Measurements from ENCODE around the gene AMZ2.
A peak's percentile ranks its signal among the peaks of the same experiment; 100 is the strongest.
"Not testable (repeated sequence)": the region's sequence is repeated elsewhere in the genome, so short reads cannot be mapped to it uniquely, and the experiment has no call there.

The AMZ2 gene

GRCh38 chr17:68255731-68256538, 8.1 kb downstream of the AMZ2 start:
- no peaks in the 10 kb centered on the region for H3K9me3 Mint-ChIP-seq
- no peaks in the 10 kb centered on the region for H3K27me3 Mint-ChIP-seq
- H3K4me1 Mint-ChIP-seq (ENCODE audit: low read depth) = peaks cover 94% of the 10 kb centered on the region
- H3K27ac Mint-ChIP-seq = peak overlapping the region; percentile 17
- H3K36me3 Mint-ChIP-seq (ENCODE audit: low read depth) = peaks cover 65% of the 10 kb centered on the region
- H3K4me3 Mint-ChIP-seq = peak overlapping the region; percentile 14

GRCh38 chr17:68256701-68257100, 8.9 kb downstream of the AMZ2 start:
- not testable (repeated sequence) for H3K27me3 Mint-ChIP-seq, H3K4me3 Mint-ChIP-seq, H3K9me3 Mint-ChIP-seq
- H3K27ac Mint-ChIP-seq = peak overlapping the region; percentile 81
- H3K36me3 Mint-ChIP-seq (ENCODE audit: low read depth) = peaks cover 57% of the 10 kb centered on the region
- peaks cover 89% of the 10 kb centered on the region for H3K4me1 Mint-ChIP-seq (ENCODE audit: low read depth)

- peaks cover 85% of the 10 kb centered on the region for H3K4me1 Mint-ChIP-seq (ENCODE audit: low read depth)
- peaks cover 45% of the 10 kb centered on the region for H3K36me3 Mint-ChIP-seq (ENCODE audit: low read depth)
- peak overlapping the region; percentile 81 for H3K27ac Mint-ChIP-seq
- no peaks in the 10 kb centered on the region for H3K27me3 Mint-ChIP-seq
- H3K4me3 Mint-ChIP-seq = peak overlapping the region; percentile 44
- H3K9me3 Mint-ChIP-seq = no peaks in the 10 kb centered on the region
These were observed 10.1 kb downstream of the AMZ2 start for GRCh38 chr17:68257934-68258333.

- H3K9me3 Mint-ChIP-seq, H3K27me3 Mint-ChIP-seq: not testable (repeated sequence)
- Mint-ChIP-seq H3K27ac (peak overlapping the region; percentile 92), H3K36me3 (ENCODE audit: low read depth) (peaks cover 35% of the 10 kb centered on the region), H3K4me3 (peak overlapping the region; percentile 80), H3K4me1 (ENCODE audit: low read depth) (peaks cover 77% of the 10 kb centered on the region)
These were observed 11.2 kb downstream of the AMZ2 start for GRCh38 chr17:68258890-68259647.

GRCh38 chr17:68259648-68259951, 11.8 kb downstream of the AMZ2 start:
- Mint-ChIP-seq H3K36me3 (ENCODE audit: low read depth) (peaks cover 30% of the 10 kb centered on the region), H3K27ac (peak overlapping the region; percentile 92), H3K4me3 (peak overlapping the region; percentile 80)

GRCh38 chr17:68260051-68260762, 12.4 kb downstream of the AMZ2 start:
- H3K36me3 Mint-ChIP-seq (ENCODE audit: low read depth) = peaks cover 26% of the 10 kb centered on the region
- no peaks in the 10 kb centered on the region for H3K9me3 Mint-ChIP-seq
- H3K27ac Mint-ChIP-seq = peak overlapping the region; percentile 92
- peaks cover 66% of the 10 kb centered on the region for H3K4me1 Mint-ChIP-seq (ENCODE audit: low read depth)
- H3K4me3 Mint-ChIP-seq = peak overlapping the region; percentile 80
- H3K27me3 Mint-ChIP-seq = no peaks in the 10 kb centered on the region

More at GRCh38 chr17:68259648-68259951, 11.8 kb downstream of the AMZ2 start:
- not testable (repeated sequence) for H3K27me3 Mint-ChIP-seq, H3K9me3 Mint-ChIP-seq
- H3K4me1 Mint-ChIP-seq (ENCODE audit: low read depth) = peaks cover 72% of the 10 kb centered on the region

GRCh38 chr17:68262467-68262866, 14.6 kb downstream of the AMZ2 start:
- H3K9me3 Mint-ChIP-seq, H3K27ac Mint-ChIP-seq, H3K4me3 Mint-ChIP-seq, H3K27me3 Mint-ChIP-seq: not testable (repeated sequence)
- peaks cover 43% of the 10 kb centered on the region for H3K4me1 Mint-ChIP-seq (ENCODE audit: low read depth)
- peaks cover 12% of the 10 kb centered on the region for H3K36me3 Mint-ChIP-seq (ENCODE audit: low read depth)

GRCh38 chr17:68263101-68263681, 15.3 kb downstream of the AMZ2 start:
- H3K27ac Mint-ChIP-seq, H3K9me3 Mint-ChIP-seq: not testable (repeated sequence)
- peaks cover 36% of the 10 kb centered on the region for H3K4me1 Mint-ChIP-seq (ENCODE audit: low read depth)

GRCh38 chr17:68265833-68266232, 18.0 kb downstream of the AMZ2 start:
- H3K27me3 Mint-ChIP-seq, H3K9me3 Mint-ChIP-seq, H3K4me3 Mint-ChIP-seq, H3K27ac Mint-ChIP-seq: not testable (repeated sequence)
- peaks cover 23% of the 10 kb centered on the region for H3K36me3 Mint-ChIP-seq (ENCODE audit: low read depth)
- H3K4me1 Mint-ChIP-seq (ENCODE audit: low read depth) = peaks cover 12% of the 10 kb centered on the region

More at GRCh38 chr17:68263101-68263681, 15.3 kb downstream of the AMZ2 start:
- not testable (repeated sequence) for H3K4me3 Mint-ChIP-seq, H3K27me3 Mint-ChIP-seq
- H3K36me3 Mint-ChIP-seq (ENCODE audit: low read depth) = peaks cover 12% of the 10 kb centered on the region

GRCh38 chr17:68273722-68274121, 25.9 kb downstream of the AMZ2 start:
- no peak overlapping the region for H3K4me3 Mint-ChIP-seq
- H3K4me1 Mint-ChIP-seq (ENCODE audit: low read depth) = no peaks in the 10 kb centered on the region
- H3K27ac Mint-ChIP-seq = no peak overlapping the region
- H3K9me3 Mint-ChIP-seq = no peaks in the 10 kb centered on the region
- H3K27me3 Mint-ChIP-seq = no peaks in the 10 kb centered on the region
- peaks cover 42% of the 10 kb centered on the region for H3K36me3 Mint-ChIP-seq (ENCODE audit: low read depth)

- H3K9me3 Mint-ChIP-seq; H3K4me1 Mint-ChIP-seq (ENCODE audit: low read depth); H3K27ac Mint-ChIP-seq; H3K27me3 Mint-ChIP-seq; H3K4me3 Mint-ChIP-seq: not testable (repeated sequence)
- H3K36me3 Mint-ChIP-seq (ENCODE audit: low read depth) = peaks cover 48% of the 10 kb centered on the region
These were observed 28.5 kb downstream of the AMZ2 start for GRCh38 chr17:68276339-68276738.

- Mint-ChIP-seq H3K36me3 (ENCODE audit: low read depth) (peaks cover 49% of the 10 kb centered on the region), H3K27me3 (no peaks in the 10 kb centered on the region), H3K4me1 (ENCODE audit: low read depth) (peaks cover 5% of the 10 kb centered on the region)
These were observed 30.0 kb downstream of the AMZ2 start for GRCh38 chr17:68277807-68278206.

GRCh38 chr17:68281965-68282364, 34.1 kb downstream of the AMZ2 start:
- H3K27me3 Mint-ChIP-seq; H3K27ac Mint-ChIP-seq; H3K4me3 Mint-ChIP-seq; H3K4me1 Mint-ChIP-seq (ENCODE audit: low read depth); H3K9me3 Mint-ChIP-seq: not testable (repeated sequence)
- H3K36me3 Mint-ChIP-seq (ENCODE audit: low read depth) = peaks cover 37% of the 10 kb centered on the region

More at GRCh38 chr17:68277807-68278206, 30.0 kb downstream of the AMZ2 start:
- Mint-ChIP-seq H3K4me3 (no peak overlapping the region), H3K27ac (no peak overlapping the region), H3K9me3 (no peaks in the 10 kb centered on the region)

GRCh38 chr17:68288375-68288774, 40.5 kb downstream of the AMZ2 start:
- Mint-ChIP-seq H3K27me3 (no peaks in the 10 kb centered on the region), H3K36me3 (ENCODE audit: low read depth) (peaks cover 4% of the 10 kb centered on the region), H3K27ac (peak overlapping the region; percentile 55), H3K4me3 (peak overlapping the region; percentile 87), H3K9me3 (no peaks in the 10 kb centered on the region), H3K4me1 (ENCODE audit: low read depth) (peaks cover 42% of the 10 kb centered on the region)

- Mint-ChIP-seq H3K36me3 (ENCODE audit: low read depth) (peaks cover 4% of the 10 kb centered on the region), H3K27ac (peak overlapping the region; percentile 55), H3K27me3 (no peaks in the 10 kb centered on the region), H3K4me1 (ENCODE audit: low read depth) (peaks cover 45% of the 10 kb centered on the region), H3K9me3 (no peaks in the 10 kb centered on the region), H3K4me3 (peak overlapping the region; percentile 87)
These were observed 41.0 kb downstream of the AMZ2 start for GRCh38 chr17:68288804-68289203.
